NCI-H748 (cell line): ENCODE results near the gene OR52I2.

Experiments
- DNase-seq: peaks from one replicate; lab custom pipeline; 2025; ENCODE audit not compliant: unreplicated experiment; lab: John Stamatoyannopoulos, UW

Gene OR52I2

DNA sequence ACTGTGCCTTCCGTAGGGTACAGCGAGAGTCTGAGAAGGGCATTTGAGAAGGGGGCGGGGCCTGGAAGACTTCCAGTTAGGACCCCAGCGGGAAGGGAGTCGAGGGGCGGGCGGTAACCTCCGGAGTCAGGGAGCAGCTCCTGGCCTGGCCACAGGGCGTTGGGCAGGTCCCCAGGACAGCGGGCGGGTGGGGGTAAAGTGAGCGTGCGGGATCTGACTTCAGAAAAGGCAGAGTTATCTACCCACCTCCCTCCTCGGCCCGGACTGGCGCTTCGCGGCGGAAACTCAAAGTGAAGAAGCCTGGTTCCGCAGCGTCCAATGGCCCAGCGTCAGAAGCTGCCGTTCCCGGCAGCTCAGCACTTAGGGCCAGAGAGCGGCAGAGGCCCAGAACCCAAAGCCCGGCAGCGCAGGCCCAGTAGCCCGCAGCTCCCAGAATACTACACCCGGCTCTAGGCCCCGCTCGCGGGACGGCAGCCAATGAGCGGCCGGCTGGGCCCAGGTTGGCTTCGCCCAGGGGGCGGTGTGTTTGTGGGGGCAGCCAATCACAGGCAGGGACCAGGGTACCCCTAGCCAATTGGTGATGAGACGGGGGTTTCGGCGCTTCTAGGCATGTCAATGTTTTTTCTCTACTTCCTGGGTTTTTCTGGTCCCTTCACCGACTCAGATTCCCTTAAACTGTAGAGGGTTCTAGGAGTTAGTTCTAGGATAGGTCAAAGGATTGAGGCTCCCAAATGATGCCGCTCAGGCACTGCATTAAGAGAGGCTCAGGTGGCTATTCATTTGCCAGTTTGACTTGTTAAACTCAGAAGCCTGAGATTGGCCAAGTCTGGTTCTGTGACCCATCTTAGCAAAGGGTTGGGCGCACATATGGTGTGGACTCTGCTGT lies 26.5 kb downstream of the OR52I2 start, which contains the start of gene TRIM68:
Gene TRIM68 (minus strand): TSS at position 451 of the 886 bp plus-strand sequence. CDS start 2,727 bp downstream, outside the sequence.
- DNase-seq = peak; percentile 98

DNA sequence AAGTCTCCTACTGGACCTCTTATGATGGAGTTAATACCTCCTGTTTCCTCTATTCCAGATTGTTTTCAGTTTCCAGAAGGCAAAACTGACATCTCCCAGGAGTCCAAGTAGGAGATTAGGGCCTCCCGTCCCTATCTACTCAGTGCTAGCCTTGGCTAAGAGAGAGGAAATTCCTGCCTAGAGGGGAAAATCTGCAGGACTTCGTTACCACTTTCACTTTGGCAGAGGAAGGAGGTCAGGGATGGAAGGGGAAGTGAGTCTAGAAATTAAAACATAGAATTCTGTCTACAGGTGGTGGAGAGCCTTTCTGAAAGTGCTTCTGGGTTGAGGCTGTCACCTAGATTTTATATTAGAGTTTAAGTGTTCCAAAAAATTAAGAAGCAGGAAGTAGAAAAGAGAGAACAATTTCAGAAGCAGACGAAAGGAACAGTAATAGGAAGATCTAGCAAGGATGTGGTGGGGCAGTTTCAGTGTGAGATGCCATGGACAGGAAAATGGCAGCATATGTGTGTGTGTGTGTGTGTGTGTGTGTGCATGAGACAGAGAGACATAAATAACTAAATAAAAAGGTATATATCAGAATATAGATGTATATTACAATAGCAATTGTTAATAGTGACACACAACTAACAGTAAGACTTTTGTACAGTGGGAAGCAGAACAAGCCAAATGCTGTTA lies 28.9 kb downstream of the OR52I2 start:
- DNase-seq = no peak

DNA sequence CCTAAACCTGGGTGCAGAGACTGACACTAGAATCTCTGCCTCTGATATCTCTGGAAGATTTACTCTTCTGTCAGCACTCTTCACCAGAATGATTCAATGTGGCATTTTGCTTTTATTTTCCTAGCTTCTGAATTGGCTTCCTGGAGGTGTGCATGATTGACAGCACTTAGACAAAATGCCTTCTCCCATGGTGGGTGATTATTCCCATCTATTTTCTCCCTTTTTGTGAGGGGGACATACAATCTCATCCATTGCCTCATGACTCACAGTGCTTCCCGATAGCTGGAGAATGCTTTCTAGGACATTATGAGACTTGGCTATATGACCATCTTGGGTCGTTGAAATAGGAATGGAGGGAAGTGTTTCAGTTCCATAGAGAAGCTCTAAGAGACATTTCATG lies 30.4 kb downstream of the OR52I2 start:
- no peak for DNase-seq

DNA sequence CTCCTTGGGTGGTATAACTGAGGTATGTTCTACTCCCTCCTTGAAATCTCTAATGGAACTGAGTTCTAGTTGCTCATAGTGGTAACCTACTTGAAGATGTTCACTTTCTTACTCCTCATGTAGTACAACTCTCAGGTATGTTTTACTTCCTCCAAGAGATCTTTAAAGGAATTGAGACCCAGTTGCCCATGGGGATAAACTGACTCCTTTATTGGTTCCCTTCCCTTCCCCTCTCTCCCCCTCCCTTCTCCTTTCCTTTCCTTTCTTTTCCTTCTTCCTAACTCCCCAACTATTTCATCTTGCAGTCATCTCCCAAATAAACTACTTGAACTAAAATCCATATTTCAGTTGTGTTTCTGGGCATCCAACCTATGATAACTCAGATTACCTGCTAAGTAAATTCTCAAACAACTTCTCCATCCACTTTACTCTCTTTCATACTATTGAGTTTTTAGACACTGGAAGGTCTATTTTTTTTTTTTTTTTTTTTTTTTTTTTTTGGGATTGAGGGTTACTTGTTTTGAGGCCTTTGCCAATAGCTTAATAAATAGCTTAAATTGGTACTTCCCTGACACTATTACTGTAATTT lies 34.4 kb downstream of the OR52I2 start:
- DNase-seq = no peak

DNA sequence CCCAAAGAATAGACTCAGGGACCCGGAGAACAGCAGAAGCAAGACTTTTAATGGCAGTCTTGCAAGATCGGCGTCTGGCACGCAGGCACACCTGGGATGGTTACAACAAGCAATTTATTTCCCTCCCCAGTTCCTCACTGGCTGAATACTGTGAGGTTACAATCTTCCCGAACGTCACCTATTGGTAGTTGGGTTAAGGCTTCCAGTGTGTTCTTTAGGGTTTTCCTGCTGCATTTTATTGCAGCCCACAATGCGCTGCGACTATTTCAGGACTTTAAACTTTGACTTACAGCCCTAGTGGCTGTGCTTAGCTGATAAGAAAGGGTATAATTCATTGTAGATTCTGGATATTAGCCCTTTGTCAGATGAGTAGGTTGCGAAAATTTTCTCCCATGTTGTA lies 38.0 kb downstream of the OR52I2 start:
- DNase-seq = no peak

DNA sequence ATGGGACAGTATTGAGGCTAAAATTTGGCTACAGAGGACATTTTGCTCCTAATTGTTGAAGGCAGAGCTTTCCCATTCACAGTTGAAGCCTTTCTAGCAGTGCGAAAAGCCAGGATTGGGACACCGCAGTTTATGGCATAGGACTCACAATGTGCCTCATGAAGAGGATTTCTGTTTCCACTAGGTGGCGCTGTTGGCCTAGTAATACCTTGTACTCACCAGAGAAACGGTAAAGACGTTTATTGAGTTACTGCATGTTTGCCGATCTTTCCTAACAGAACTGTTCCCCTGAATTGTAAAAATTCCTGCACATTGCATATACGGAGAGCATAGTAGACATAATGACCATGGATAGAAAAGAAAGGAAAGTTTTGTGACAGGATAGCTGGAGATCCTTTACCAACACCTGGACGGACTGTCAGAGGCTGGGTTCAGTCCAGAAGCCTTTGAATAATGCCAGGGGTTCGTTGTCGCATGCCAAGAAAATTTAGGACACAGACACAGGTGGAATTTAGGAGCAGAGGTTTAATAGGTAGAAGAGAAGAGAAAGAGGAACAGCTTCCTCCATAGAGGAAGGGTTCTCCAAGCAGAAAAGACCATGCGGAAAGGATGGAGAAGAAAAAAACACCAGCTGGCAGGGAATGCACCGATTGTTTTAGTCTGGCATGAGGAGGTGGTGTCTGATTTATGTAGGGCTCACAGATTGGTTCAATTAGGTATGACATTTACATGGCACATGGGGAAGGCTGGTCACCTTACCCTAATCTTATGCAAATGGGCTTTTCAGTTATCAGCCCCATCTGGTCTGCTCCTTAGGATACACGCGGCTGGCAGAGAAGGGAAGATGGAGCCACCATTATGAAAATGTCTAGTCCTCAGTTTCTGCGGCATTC lies 44.9 kb downstream of the OR52I2 start:
- peak; percentile 91 for DNase-seq

GRCh38 chr11:4636136-4636535 lies 54.6 kb downstream of the OR52I2 start:
- no peak for DNase-seq

DNA sequence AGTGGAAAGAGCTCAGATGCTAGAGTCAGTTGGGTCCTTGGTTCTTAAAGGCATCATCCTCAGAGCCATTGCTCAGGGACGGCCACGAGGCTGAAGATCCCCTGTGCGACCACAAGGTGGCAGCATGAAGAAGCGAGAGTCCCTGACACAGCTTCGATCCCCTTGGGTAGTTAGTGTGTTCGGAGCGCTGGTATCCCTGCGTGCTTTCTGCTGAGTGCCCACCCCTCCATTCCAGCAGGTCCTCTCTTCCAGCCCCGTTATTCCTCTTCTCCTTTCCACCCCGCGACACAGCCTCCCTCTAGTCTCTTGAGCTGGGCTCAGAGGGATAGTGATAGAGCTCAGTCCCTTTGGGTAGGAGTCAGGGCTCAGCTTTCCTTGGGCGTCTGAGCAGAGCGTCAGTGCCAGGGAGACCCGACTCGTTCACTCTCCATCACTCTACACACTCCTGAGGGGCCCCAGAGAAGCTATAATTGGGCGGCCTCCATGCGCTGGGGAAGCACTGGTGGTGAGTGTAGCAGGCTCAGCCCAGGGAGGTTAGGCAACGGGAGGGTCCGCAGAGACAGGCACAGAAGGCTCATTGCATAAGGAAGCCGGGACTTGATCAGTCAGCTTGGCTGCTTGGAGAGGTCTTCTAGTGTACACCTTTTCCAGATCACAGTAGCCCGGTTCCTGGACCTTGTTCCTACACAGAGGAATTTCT lies 55.6 kb downstream of the OR52I2 start, which contains the start of gene OR51D1:
Gene OR51D1 (plus strand): TSS at position 516 of the 700 bp plus-strand sequence. CDS start 2,314 bp downstream, outside the sequence.
- peak; percentile 90 for DNase-seq

- no peak for DNase-seq
Measured at GRCh38 chr11:4637662-4638047, 56.1 kb downstream of the OR52I2 start.

DNA sequence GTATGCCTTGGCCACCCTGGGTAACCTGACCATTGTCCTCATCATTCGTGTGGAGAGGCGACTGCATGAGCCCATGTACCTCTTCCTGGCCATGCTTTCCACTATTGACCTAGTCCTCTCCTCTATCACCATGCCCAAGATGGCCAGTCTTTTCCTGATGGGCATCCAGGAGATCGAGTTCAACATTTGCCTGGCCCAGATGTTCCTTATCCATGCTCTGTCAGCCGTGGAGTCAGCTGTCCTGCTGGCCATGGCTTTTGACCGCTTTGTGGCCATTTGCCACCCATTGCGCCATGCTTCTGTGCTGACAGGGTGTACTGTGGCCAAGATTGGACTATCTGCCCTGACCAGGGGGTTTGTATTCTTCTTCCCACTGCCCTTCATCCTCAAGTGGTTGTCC lies 58.4 kb downstream of the OR52I2 start:
- DNase-seq = no peak

DNA sequence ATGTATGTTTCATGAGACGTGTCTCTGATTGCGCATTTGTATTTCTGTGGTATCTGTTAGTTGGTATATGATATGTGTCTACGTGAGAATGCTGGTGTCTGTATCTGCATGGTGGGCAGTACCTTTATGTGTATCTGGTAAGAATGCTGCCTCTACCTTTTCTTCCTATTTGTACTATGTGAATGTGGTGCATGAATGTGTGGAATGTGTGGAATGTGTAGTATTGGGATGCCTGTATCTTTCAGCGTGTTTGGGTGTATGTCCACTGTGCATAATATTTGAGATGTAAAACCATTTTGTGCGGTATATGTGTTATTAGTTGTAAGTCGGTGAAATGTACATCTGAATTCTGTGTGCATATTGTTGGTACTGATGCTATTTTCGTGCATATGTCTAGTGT lies 60.0 kb downstream of the OR52I2 start:
- DNase-seq = no peak

DNA sequence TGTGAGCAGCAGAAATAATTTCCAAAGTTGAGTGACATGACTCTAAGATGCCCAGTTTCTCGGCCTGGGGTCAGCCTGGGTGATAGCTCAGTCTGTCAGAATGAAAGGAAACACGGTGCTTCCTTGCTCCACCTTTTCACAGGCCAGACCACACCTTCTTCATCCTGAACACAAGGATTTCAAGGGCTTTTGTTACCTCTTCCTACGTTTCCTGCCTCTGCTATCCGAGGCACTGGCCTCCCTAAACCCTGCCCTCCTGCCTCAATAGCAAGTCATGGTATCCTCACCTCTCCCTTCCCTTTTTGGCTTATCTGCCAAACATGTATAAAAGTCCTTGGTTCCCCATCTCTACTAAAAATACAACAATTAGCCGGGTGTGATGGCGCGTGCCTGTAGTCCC lies 60.5 kb downstream of the OR52I2 start:
- no peak for DNase-seq
